GM20000 (cell line): ENCODE measurements around the gene MAGI1.

Experiments used
- DNase-seq: peaks from one replicate; pipeline ENCODE4 v3.0.0; 2012; ENCODE audit warnings: low spot score
- TF ChIP-seq, protein P1 (sequence below): IDR thresholded peaks from 2 replicates; pipeline ENCODE4 v1.5.1; 2012; ENCODE audit warnings: mild to moderate bottlenecking, control low read depth; ENCODE audit errors: extremely low read depth, missing control alignments

MAGI1 gene

DNA sequence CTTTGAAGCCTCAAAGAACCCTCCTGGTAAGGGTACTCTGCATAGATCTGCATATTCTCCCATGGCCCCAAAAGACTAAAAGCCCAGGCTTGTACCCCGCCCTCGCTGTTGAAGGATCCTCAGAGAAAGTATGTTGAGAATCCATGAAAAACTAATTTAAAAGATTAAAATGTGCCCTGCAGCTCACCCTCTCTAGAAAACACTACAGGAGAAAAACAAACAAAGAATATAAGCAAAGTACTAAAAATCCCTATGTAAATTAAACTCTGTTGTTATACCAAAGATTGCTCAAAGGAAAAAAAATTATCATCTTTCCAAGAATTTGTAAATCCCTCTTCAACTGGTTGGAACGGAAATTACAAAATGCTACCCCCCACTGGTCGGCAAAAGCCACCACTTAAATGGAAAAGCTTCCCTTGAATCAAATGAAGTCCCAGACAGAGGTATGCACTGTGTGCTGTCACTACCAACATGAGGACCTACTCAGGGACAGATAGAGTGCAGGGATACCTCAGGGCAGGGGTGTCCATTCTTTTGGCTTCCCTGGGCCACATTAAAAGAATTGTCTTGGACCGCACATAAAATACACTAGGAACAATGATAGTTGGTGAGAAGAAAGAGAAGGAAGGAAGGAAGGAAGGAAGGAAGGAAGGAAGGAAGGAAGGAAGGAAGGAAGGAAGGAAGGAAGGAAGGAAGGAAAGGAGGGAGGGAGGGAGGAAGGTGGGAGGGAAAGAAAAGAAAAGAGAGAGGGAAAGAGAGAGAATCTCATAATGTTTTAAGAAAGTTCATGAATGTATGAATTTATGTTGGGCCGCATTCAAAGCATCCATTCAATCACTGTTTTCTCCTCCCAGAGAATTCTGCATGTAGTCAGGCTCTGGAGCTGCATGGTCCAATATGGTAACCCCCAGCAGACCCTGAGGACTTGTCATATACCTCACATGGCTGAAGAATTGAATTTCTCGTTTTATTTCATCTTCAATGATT, 88.1 kb downstream of the MAGI1 start:
- no peak for DNase-seq

DNA sequence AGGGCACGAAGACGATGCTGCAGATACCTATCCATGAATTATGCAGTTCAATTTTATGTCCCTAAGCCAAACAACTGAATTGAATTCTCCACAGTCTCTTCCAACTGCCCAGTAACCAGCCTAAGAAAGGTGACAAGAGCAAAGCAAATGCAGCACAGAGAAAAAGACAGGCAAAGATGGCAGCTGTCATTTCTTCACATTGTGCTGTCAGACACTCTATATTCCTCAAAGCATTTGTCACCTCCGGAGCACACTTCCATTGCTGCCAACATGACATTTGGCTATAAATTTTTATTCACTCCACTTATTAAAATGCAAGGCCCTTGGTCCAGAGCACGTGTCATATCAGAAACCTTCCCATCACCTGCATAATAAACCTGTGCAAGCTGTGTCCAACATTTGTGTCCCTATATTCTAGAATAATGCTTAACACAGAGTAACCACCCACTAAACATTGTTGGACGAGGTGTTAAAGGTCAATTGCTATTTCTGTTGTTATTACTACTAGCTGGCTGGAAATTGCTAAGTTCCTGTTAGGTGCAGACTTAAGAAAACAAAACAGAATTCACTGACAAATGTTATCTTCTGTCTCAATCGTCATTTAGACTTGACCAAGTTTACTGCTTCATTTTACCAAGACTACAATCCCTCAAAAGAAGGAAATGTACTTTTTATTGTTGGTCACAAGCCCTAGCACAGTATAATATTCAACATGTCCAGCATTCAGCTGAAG, 89.7 kb downstream of the MAGI1 start:
- DNase-seq = no peak
- TF ChIP-seq, protein P1, sequence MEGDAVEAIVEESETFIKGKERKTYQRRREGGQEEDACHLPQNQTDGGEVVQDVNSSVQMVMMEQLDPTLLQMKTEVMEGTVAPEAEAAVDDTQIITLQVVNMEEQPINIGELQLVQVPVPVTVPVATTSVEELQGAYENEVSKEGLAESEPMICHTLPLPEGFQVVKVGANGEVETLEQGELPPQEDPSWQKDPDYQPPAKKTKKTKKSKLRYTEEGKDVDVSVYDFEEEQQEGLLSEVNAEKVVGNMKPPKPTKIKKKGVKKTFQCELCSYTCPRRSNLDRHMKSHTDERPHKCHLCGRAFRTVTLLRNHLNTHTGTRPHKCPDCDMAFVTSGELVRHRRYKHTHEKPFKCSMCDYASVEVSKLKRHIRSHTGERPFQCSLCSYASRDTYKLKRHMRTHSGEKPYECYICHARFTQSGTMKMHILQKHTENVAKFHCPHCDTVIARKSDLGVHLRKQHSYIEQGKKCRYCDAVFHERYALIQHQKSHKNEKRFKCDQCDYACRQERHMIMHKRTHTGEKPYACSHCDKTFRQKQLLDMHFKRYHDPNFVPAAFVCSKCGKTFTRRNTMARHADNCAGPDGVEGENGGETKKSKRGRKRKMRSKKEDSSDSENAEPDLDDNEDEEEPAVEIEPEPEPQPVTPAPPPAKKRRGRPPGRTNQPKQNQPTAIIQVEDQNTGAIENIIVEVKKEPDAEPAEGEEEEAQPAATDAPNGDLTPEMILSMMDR = no peak

More for the DNA sequence above, 88.1 kb downstream of the MAGI1 start:
- TF ChIP-seq, protein P1 = no peak

DNA sequence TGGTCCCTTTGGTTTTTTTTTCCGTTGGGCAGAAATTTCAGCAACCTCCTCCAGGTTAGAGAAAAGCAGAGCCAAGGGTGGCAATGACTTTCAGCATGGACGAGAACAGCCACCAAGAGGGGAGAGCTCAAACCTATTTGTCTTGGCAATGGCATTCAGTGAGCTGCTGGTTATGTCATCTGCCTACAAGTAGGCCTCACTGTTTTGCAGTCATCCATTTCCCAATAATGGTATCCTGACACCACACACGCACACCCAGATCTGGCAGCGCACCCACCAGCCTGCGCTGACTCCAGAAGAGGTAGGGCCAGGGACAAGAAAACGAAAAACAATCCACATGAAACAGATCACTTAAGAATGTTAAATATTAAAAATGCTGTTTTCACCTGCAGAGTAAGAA, 92.3 kb downstream of the MAGI1 start:
- TF ChIP-seq, protein P1 = no peak

DNA sequence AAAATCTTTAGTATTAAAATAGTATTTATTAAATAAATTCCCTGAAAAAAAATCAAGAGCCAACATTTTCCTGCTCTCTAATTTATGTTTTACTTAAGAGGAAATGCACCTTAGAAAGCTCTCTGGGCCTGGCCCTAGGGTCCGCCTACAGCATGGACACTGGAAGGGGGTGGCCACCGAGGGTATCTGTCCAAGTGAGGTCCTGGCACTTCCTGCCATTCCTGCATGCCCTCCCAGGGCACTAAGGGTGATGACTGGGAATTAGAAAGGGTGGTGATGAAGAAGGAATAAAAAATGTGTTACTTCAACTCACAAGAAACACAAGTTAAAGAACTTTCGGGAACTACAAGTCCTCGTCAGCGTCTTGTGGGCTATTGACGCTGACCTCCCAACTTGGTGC, 92.8 kb downstream of the MAGI1 start:
- DNase-seq = no peak
- TF ChIP-seq, protein P1 = no peak

More for the DNA sequence above, 92.3 kb downstream of the MAGI1 start:
- no peak for DNase-seq

DNA sequence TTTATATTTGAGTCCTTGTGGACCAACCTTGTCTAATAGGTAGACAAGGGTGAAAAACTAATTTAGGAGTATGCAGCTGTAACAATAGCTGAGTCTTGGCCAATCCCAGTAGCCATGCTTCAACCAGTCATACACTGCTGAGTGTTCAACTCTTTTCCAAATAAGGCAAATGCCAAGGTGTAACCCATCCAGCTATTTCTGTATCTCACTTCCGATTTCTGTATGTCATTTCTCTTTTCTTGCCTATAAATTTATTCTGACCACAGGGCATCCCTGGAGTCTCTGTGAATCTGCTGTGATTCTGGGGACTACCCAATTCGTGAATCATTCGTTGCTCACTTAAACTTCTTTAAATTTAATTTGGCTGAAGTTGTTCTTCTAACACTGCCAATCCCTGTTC, 93.2 kb downstream of the MAGI1 start:
- no peak for DNase-seq
- TF ChIP-seq, protein P1 = no peak

DNA sequence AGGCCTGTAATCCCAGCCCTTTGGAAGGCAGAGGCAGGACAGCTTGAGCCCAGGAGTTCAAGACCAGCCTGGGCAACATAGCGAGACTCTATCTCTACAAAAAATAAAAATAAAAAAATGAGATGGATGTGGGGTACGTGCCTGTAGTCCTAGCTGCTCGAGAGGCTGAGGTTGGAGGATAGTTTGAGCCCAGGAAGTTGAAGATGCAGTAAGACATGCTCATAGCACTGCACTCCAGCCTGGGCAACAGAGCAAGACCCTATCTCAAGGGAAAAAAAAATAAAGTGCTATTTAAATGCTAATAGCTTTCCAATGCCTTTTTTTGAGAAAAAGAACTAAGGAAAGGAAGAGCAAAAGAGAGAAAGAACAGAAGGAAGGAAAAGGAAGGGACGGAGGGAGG, 94.5 kb downstream of the MAGI1 start:
- no peak for DNase-seq
- TF ChIP-seq, protein P1 = no peak

DNA sequence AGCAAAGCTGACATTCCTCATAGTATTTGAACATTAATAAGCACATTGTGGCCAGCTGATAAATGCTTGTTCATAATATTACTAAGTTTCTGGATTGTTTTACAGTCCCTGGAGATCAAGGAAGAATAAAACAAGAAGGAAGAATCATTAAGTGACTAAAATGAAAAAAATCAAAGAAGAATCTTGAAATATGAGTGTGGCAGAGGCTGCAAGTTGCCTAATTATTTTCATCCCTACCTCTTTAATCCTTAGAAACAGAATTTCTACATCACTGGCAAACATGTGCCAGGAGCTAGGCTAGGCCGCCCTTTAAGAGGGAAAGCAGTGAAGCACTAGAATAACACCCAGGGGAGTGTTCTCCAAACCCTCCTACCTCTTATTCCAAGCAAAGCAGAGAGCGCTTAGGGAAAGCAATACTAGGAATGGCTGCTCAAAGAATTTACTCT, 98.9 kb downstream of the MAGI1 start:
- TF ChIP-seq, protein P1 = no peak
- DNase-seq = no peak
